Breast epithelium (tissue), 3 donors: Measurements from ENCODE around the gene MRPL33.

Source experiments
- CTCF ChIP-seq, 3 donors: fragments of 450-650 bp; IDR thresholded peaks; one replicate each; pipeline ENCODE4 v1.5.1; 2016 to 2017; ENCODE audit warnings: antibody characterized with exemption in 3 of 3, mild to moderate bottlenecking in 3 of 3, moderate library complexity in 3 of 3
- POLR2A ChIP-seq: fragments of 450-650 bp; IDR thresholded peaks from one replicate; pipeline ENCODE4 v1.6.1; 2016; ENCODE audit warnings: antibody characterized with exemption, mild to moderate bottlenecking, moderate library complexity
- POLR2AphosphoS5 ChIP-seq, 3 donors: sonication (generic); formaldehyde crosslinking; IDR thresholded peaks; one replicate each; pipeline ENCODE4 v1.6.1; 2017; ENCODE audit warnings: antibody characterized with exemption in 3 of 3

DNA sequence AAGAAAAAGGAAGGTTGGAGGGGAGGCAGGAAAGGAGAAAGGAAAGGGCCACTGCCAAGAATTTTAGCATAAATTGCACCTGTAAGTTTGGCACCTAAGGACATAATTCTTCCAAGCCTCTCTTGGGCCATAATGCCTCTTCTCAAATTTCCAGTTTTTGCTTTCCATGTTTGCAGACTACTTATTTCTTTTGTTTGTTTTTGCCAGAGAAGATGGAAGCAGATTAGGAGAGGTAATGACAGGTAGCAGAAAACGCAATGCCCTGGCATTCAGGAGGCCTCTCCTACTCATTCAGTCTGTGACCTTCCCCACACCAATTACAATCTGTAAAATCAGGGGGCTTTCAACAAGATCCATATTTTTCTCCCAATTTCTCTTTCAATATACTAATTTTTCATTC lies 56.8 kb downstream of the MRPL33 start:
- TF ChIP-seq POLR2A (no peak), CTCF (IDR thresholded peaks at IDR 0.05) (no peak), POLR2AphosphoS5 (IDR thresholded peaks at IDR 0.05) (no peak)
